Measurements from ENCODE around the gene FLNA.

DNA sequence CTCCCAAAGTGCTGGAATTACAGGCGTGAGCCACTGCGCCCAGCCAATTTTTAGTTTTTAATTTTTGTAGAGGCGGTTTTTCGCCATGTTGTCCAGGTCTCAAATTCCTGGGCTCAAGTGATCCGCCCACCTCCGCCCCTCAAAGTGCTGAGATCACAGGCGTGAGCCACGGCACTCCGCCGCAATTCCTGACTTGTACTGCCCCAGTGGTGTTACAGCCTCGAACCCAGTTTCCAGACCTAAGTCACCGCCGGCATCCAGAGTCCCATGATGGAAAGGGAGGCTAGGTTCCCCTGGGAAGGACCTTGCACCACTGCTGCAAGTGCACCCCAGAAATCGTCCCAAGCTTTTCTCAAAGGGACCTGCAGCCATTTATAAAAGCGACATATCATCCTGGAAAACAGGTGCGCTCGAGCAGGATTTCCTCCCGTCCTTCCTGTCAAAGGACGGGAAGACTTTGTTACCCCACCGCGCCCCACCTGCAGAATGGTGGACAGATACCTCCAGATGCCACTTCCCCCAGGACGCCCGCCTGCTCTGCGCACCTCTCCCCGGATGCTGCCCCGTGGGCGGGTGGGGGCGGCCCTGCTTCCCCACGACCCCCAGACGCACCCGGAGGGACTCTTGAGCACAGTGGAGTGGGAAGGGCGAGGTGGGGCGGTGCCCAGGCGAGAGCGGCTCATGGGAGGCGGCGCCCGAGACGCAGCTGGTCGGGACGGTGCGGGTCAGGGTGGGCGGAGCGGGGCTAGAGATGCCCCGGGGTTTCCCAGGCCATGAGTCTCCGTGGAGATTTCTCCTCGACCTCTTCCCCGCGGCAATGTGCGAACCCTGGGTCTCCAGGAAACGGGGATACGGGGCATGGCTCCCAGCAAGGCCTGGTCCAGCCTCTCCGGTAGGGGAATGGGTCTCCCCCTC is 22.8 kb upstream of the FLNA start:
- TF ChIP-seq, protein P1, sequence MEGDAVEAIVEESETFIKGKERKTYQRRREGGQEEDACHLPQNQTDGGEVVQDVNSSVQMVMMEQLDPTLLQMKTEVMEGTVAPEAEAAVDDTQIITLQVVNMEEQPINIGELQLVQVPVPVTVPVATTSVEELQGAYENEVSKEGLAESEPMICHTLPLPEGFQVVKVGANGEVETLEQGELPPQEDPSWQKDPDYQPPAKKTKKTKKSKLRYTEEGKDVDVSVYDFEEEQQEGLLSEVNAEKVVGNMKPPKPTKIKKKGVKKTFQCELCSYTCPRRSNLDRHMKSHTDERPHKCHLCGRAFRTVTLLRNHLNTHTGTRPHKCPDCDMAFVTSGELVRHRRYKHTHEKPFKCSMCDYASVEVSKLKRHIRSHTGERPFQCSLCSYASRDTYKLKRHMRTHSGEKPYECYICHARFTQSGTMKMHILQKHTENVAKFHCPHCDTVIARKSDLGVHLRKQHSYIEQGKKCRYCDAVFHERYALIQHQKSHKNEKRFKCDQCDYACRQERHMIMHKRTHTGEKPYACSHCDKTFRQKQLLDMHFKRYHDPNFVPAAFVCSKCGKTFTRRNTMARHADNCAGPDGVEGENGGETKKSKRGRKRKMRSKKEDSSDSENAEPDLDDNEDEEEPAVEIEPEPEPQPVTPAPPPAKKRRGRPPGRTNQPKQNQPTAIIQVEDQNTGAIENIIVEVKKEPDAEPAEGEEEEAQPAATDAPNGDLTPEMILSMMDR (conservative IDR thresholded peaks at IDR 0.05 in 1 of 2, IDR thresholded peaks at IDR 0.05 in 1 of 2; ENCODE audit: extremely low read depth in 1 of 2, insufficient read depth in 1 of 2, low read depth in 1 of 2, low read length in 2 of 2) = no peak
- no peak for TF ChIP-seq EZH2 (IDR thresholded peaks at IDR 0.05; ENCODE audit: borderline replicate concordance, low read length)

All from mammary epithelial cell (primary cell).